H9 (cell line): ENCODE data around the gene GID8. TPM values are rescaled to one million over a fixed set of nuclear protein-coding genes. Genes with fewer than 3 reads are reported as not detected.

Source experiments
- DNase-seq: peaks from one replicate; pipeline ENCODE4 v3.0.0-alpha.2; 2017
- H2AFZ ChIP-seq: one replicate; pipeline ENCODE4 v1.6.1; 2013; ENCODE audit warnings: mild to moderate bottlenecking, low read length, control low read depth, moderate library complexity
- H2AK5ac ChIP-seq: 2 replicates; pipeline ENCODE4 v1.6.1; 2013; ENCODE audit warnings: low read length, control low read depth, mixed read lengths; ENCODE audit not compliant: insufficient read length
- H2BK120ac ChIP-seq: one replicate; pipeline ENCODE4 v1.6.1; 2013; ENCODE audit warnings: low read depth, mild to moderate bottlenecking, low read length, control low read depth, inconsistent platforms; ENCODE audit not compliant: poor library complexity, severe bottlenecking
- H2BK12ac ChIP-seq: 2 replicates; pipeline ENCODE4 v1.6.1; 2013; ENCODE audit warnings: low read length, control low read depth, mixed read lengths, low read depth; ENCODE audit not compliant: insufficient read length
- H2BK15ac ChIP-seq: 2 replicates; pipeline ENCODE4 v1.6.1; 2013; ENCODE audit warnings: low read depth, low read length, control low read depth
- H2BK20ac ChIP-seq: one replicate; pipeline ENCODE4 v1.6.1; 2013; ENCODE audit warnings: low read depth, mild to moderate bottlenecking, low read length, control low read depth, inconsistent platforms; ENCODE audit not compliant: poor library complexity, severe bottlenecking
- H2BK5ac ChIP-seq: 2 replicates; pipeline ENCODE4 v1.6.1; 2013; ENCODE audit warnings: low read length, control low read depth, mixed read lengths; ENCODE audit not compliant: insufficient read length
- H3K14ac ChIP-seq: 2 replicates; pipeline ENCODE4 v1.6.1; 2013; ENCODE audit warnings: low read length, control low read depth; ENCODE audit not compliant: insufficient read depth
- H3K18ac ChIP-seq: 2 replicates; pipeline ENCODE4 v1.6.1; 2013; ENCODE audit warnings: low read depth, mild to moderate bottlenecking, mixed read lengths, low read length, control low read depth; ENCODE audit not compliant: insufficient read length
- H3K23ac ChIP-seq: 2 replicates; pipeline ENCODE4 v1.6.1; 2013; ENCODE audit warnings: low read length, control low read depth, mixed read lengths, low read depth; ENCODE audit not compliant: insufficient read length
- H3K23me2 ChIP-seq: 2 replicates; pipeline ENCODE4 v1.6.1; 2013; ENCODE audit warnings: low read depth, mild to moderate bottlenecking, mixed read lengths, low read length, control low read depth; ENCODE audit not compliant: insufficient read length, poor library complexity, severe bottlenecking
- H3K27ac ChIP-seq: 2 replicates; pipeline ENCODE4 v1.5.1; 2013; ENCODE audit warnings: low read length, control low read depth, mixed read lengths, low read depth; ENCODE audit not compliant: insufficient read length
- H3K27me3 ChIP-seq: 2 replicates; pipeline ENCODE4 v1.6.1; 2013; ENCODE audit warnings: low read length, control low read depth, inconsistent platforms; ENCODE audit not compliant: insufficient read depth
- H3K4ac ChIP-seq: 2 replicates; pipeline ENCODE4 v1.6.1; 2013; ENCODE audit warnings: low read depth, mild to moderate bottlenecking, control low read depth, inconsistent platforms, low read length, moderate library complexity
- H3K4me1 ChIP-seq: 2 replicates; pipeline ENCODE4 v1.6.1; 2013; ENCODE audit warnings: low read length, control low read depth, inconsistent platforms; ENCODE audit not compliant: insufficient read depth
- H3K4me2 ChIP-seq: 2 replicates; pipeline ENCODE4 v1.6.1; 2013; ENCODE audit warnings: low read length, control low read depth, mixed read lengths; ENCODE audit not compliant: insufficient read length, insufficient read depth
- H3K56ac ChIP-seq: 2 replicates; pipeline ENCODE4 v1.6.1; 2013; ENCODE audit warnings: low read depth, mild to moderate bottlenecking, mixed read lengths, low read length, control low read depth; ENCODE audit not compliant: insufficient read length
- H3K79me1 ChIP-seq: 2 replicates; pipeline ENCODE4 v1.6.1; 2013; ENCODE audit warnings: low read depth, mild to moderate bottlenecking, moderate library complexity, low read length, control low read depth, inconsistent platforms; ENCODE audit not compliant: insufficient read depth, poor library complexity, severe bottlenecking
- H3K79me2 ChIP-seq: 2 replicates; pipeline ENCODE4 v1.6.1; 2013; ENCODE audit warnings: low read length, control low read depth, inconsistent platforms; ENCODE audit not compliant: insufficient read depth
- H3K9ac ChIP-seq: 2 replicates; pipeline ENCODE4 v1.6.1; 2013; ENCODE audit warnings: low read length, control low read depth, mixed read lengths; ENCODE audit not compliant: insufficient read length; ENCODE audit errors: extremely low read depth
- H3K9me3 ChIP-seq: one replicate; pipeline ENCODE4 v1.6.1; 2013; ENCODE audit warnings: low read depth, low read length, inconsistent platforms; ENCODE audit not compliant: control insufficient read depth
- H3T11ph ChIP-seq: one replicate; pipeline ENCODE4 v1.6.1; 2013; ENCODE audit warnings: mild to moderate bottlenecking, low read length, control low read depth, inconsistent platforms
- H4K20me1 ChIP-seq: one replicate; pipeline ENCODE4 v1.6.1; 2013; ENCODE audit not compliant: control insufficient read depth, insufficient read length, insufficient read depth
- H4K5ac ChIP-seq: 2 replicates; pipeline ENCODE4 v1.6.1; 2013; ENCODE audit warnings: low read depth, mild to moderate bottlenecking, mixed read lengths, low read length, control low read depth; ENCODE audit not compliant: insufficient read length
- H4K8ac ChIP-seq: replicated peaks from 2 replicates; pipeline ENCODE4 v1.6.1; 2013; ENCODE audit warnings: low read length, control low read depth, mixed read lengths, low read depth; ENCODE audit not compliant: insufficient read length
- H4K91ac ChIP-seq: 2 replicates; pipeline ENCODE4 v1.6.1; 2013; ENCODE audit warnings: low read depth, mild to moderate bottlenecking, moderate library complexity, mixed read lengths, low read length, control low read depth; ENCODE audit not compliant: insufficient read length
- H3K27ac Mint-ChIP-seq, 3 experiments: 2 replicates in 2 of 3; 3 replicates in 1 of 3; pipeline ENCODE4 v1.8.0; 2020 to 2021; ENCODE audit warnings: mixed read lengths in 3 of 3, mild to moderate bottlenecking in 1 of 3, moderate library complexity in 1 of 3
- H3K27me3 Mint-ChIP-seq: 2 replicates; pipeline ENCODE4 v1.8.0; 2021; ENCODE audit warnings: low read depth, mild to moderate bottlenecking, moderate library complexity, mixed read lengths
- H3K36me3 Mint-ChIP-seq, 3 experiments: 2 replicates in 2 of 3; 3 replicates in 1 of 3; pipeline ENCODE4 v1.8.0; 2020 to 2021; ENCODE audit warnings: low read depth in 3 of 3, mixed read lengths in 3 of 3; ENCODE audit not compliant: insufficient read depth in 1 of 3
- H3K4me1 Mint-ChIP-seq, 2 experiments: 2 replicates each; pipeline ENCODE4 v1.8.0; 2020; ENCODE audit warnings: mixed read lengths in 2 of 2
- H3K4me3 Mint-ChIP-seq, 2 experiments: 2 replicates in 1 of 2; 3 replicates in 1 of 2; pipeline ENCODE4 v1.8.0; 2020 to 2021; ENCODE audit warnings: mild to moderate bottlenecking in 2 of 2, mixed read lengths in 2 of 2, moderate library complexity in 1 of 2
- H3K9me3 Mint-ChIP-seq, 2 experiments: 2 replicates in 1 of 2; 3 replicates in 1 of 2; pipeline ENCODE4 v1.8.0; 2020; ENCODE audit warnings: mild to moderate bottlenecking in 2 of 2, mixed read lengths in 2 of 2, moderate library complexity in 1 of 2
- WGBS: extraction: QIAGEN DNeasy Blood & Tissue Kit; methylation state at CpG from one replicate; pipeline ENCODE4 v1.1.7; 2013; ENCODE audit warnings: missing lambda C conversion rate, low lambda C conversion rate, mixed read lengths; ENCODE audit not compliant: insufficient read length; ENCODE audit errors: extremely low coverage; 5-methylcytosine and 5-hydroxymethylcytosine counted together
- total RNA-seq: library from RNA; stranded (reverse); gene quantifications from 2 replicates; pipeline ENCODE4 v1.2.1, GENCODE V29; 2021
- TF ChIP-seq, protein P1 (sequence below): fragments of 200-600 bp; sonication (generic); conservative IDR thresholded peaks from 3 replicates; pipeline ENCODE4 v1.8.0; 2021; ENCODE audit warnings: antibody characterized with exemption, mild to moderate bottlenecking

GID8 gene
- total RNA-seq, 1 experiment from 2014 or later: 60.9 TPM

DNA sequence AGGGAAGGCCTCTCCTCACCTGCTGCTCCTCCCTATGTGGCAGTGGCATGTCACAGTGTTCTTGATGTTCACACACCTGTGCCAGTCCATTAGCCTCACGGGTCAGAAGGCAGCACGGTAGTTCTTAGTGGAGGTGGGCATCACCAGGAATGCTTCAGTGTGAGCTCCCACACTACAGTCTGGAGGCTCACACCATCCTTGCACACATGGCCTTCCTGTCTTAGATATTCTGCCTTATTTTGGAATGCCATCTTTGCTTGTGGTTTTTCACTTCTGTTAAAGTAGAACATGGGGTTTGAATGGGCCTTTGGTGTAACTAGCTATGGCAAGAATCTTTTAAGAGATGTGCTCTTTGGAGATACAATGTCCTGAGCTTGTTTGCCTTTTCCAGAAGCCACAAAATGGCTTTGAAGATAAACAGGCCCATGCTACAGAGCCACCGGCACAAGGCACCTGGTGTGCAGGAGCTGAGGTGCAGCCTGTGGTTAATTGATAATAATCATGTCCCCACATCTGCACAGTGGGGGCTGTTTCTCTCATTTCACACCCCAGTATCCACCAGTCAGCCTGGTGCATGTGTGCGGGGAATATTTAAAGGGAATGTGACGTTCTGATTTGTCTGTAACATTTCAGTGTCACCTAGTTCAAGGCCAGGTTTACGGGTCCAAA lies 11.3 kb downstream of the GID8 start:
- Mint-ChIP-seq H3K4me1 (peaks cover 11 to 19% of the 10 kb centered on the region in 2 experiments), H3K27ac (0 out of 7 replicates have a peak overlapping the region, but pooled peaks of 1 of the 3 experiments have one; percentile 38)
- H3K23me2 ChIP-seq: peaks cover 10% of the 10 kb centered on the region

More for the DNA sequence above, 11.3 kb downstream of the GID8 start:
- Histone ChIP-seq H3K18ac (no peak overlapping the region), H2BK20ac (no peak overlapping the region), H3K14ac (no peak overlapping the region), H4K5ac (no peak overlapping the region), H3K27ac (no peak overlapping the region), H3K79me1 (no peaks in the 10 kb centered on the region), H2AK5ac (no peak overlapping the region), H3K56ac (no peak overlapping the region), H3K79me2 (no peaks in the 10 kb centered on the region; the same call in 1 of the 2 replicates), H3K27me3 (no peaks in the 10 kb centered on the region), H4K91ac (no peak overlapping the region), H2BK5ac (no peak overlapping the region), H3K9me3 (no peaks in the 10 kb centered on the region), H3K9ac (no peak overlapping the region), H2AFZ (no peak overlapping the region), H3K4ac (no peak overlapping the region), H2BK15ac (no peak overlapping the region), H2BK12ac (no peak overlapping the region), H3K23ac (no peak overlapping the region), H4K20me1 (no peaks in the 10 kb centered on the region), H3K4me1 (peaks cover 3% of the 10 kb centered on the region), H3K4me2 (no peak overlapping the region), H4K8ac (no peak overlapping the region), H3T11ph (no peak overlapping the region), H2BK120ac (no peak overlapping the region)
- TF ChIP-seq, protein P1, sequence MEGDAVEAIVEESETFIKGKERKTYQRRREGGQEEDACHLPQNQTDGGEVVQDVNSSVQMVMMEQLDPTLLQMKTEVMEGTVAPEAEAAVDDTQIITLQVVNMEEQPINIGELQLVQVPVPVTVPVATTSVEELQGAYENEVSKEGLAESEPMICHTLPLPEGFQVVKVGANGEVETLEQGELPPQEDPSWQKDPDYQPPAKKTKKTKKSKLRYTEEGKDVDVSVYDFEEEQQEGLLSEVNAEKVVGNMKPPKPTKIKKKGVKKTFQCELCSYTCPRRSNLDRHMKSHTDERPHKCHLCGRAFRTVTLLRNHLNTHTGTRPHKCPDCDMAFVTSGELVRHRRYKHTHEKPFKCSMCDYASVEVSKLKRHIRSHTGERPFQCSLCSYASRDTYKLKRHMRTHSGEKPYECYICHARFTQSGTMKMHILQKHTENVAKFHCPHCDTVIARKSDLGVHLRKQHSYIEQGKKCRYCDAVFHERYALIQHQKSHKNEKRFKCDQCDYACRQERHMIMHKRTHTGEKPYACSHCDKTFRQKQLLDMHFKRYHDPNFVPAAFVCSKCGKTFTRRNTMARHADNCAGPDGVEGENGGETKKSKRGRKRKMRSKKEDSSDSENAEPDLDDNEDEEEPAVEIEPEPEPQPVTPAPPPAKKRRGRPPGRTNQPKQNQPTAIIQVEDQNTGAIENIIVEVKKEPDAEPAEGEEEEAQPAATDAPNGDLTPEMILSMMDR: no peak
- DNase-seq: no peak
- Mint-ChIP-seq H3K9me3 (no peaks in the 10 kb centered on the region), H3K4me3 (no peak overlapping the region), H3K27me3 (no peaks in the 10 kb centered on the region; the same call in 1 of the 2 replicates), H3K36me3 (peaks cover 32 to 66% (median 59%) of the 10 kb centered on the region in 3 experiments; a peak in 6 of 7 replicates)
- WGBS: no CpG with 5 or more reads among the region's 6 CpGs
